ENCODE data around the gene SEMA4C. TPM values are rescaled to one million over a fixed set of nuclear protein-coding genes. Genes with fewer than 3 reads are reported as not detected.

Gene SEMA4C
- total RNA-seq, 4 donors from 2014 or later = 3.6 to 23.9 (median 17.4) TPM

GRCh38 chr2:96847586-96847985 lies 22.3 kb downstream of the SEMA4C start:
- WGBS, 2 donors (ENCODE audit: low coverage in 1 of 2) = 80 to 92% methylated on average over 6 to 10 of the region's 10 CpGs
- no peak for DNase-seq
- intact Hi-C loops (cut with DNase I; ENCODE audit: low total_unique reads) (no loop called here), in situ Hi-C loops (cut with MboI; ENCODE audit: low pct_ligation_motif_present in 1 of 4, low pct_unique_long_range_greater_than_20kb in 1 of 4, low sequenced_read_pairs in 3 of 4) (loop anchor here in 1 of 4 donors (25.0 kb wide), 1 partner anchor 240 kb away; the partner anchor contains the start of gene FAHD2B)
- TF ChIP-seq EP300 (IDR thresholded peaks at IDR 0.05; ENCODE audit: low read depth) (no peak), CTCF (IDR thresholded peaks at IDR 0.05) (no peak), POLR2AphosphoS5 (IDR thresholded peaks at IDR 0.05) (no peak), POLR2A (IDR thresholded peaks at IDR 0.05) (no peak)
- H3K27ac ChIP-seq = no peak overlapping the region
- peaks cover 0 to 35% (median 14%) of the 10 kb centered on the region in 4 donors for H3K36me3 ChIP-seq
- H3K9me3 ChIP-seq = no peaks in the 10 kb centered on the region
- H3K4me3 ChIP-seq = no peak overlapping the region
- H3K4me1 ChIP-seq = no peaks in the 10 kb centered on the region
- H3K27me3 ChIP-seq = no peaks in the 10 kb centered on the region

- Histone ChIP-seq H3K9me3 (no peaks in the 10 kb centered on the region), H3K36me3 (peaks cover 0 to 32% (median 13%) of the 10 kb centered on the region in 4 donors), H3K4me1 (no peaks in the 10 kb centered on the region), H3K27ac (no peak overlapping the region), H3K4me3 (no peak overlapping the region), H3K27me3 (no peaks in the 10 kb centered on the region)
- in situ Hi-C loops (cut with MboI; ENCODE audit: low pct_ligation_motif_present in 1 of 4, low pct_unique_long_range_greater_than_20kb in 1 of 4, low sequenced_read_pairs in 3 of 4) (loop anchor here in 1 of 4 donors (25.0 kb wide), 1 partner anchor 240 kb away; the partner anchor contains the start of gene FAHD2B), intact Hi-C loops (cut with DNase I; ENCODE audit: low total_unique reads) (no loop called here)
- TF ChIP-seq EP300 (IDR thresholded peaks at IDR 0.05; ENCODE audit: low read depth) (no peak), CTCF (IDR thresholded peaks at IDR 0.05) (no peak), POLR2A (IDR thresholded peaks at IDR 0.05) (no peak), POLR2AphosphoS5 (IDR thresholded peaks at IDR 0.05) (no peak)
- no peak for DNase-seq
- 93 to 100% methylated on average over 1 to 5 of the region's 5 CpGs for WGBS, 2 donors (ENCODE audit: low coverage in 1 of 2)
Observed at GRCh38 chr2:96846825-96847224, 23.1 kb downstream of the SEMA4C start.

GRCh38 chr2:96844405-96844808 lies 25.5 kb downstream of the SEMA4C start:
- intact Hi-C loops (cut with DNase I; ENCODE audit: low total_unique reads) (no loop called here), in situ Hi-C loops (cut with MboI; ENCODE audit: low pct_ligation_motif_present in 1 of 4, low pct_unique_long_range_greater_than_20kb in 1 of 4, low sequenced_read_pairs in 3 of 4) (loop anchor here in 1 of 4 donors (25.0 kb wide), 1 partner anchor 243 kb away; the partner anchor contains the start of gene FAHD2B)
- no peak overlapping the region for H3K4me3 ChIP-seq
- 91% methylated on average over 17 of the region's 17 CpGs; no CpG with 5 or more reads in 1 of the 2 donors for WGBS, 2 donors (ENCODE audit: low coverage in 1 of 2)
- H3K9me3 ChIP-seq = no peaks in the 10 kb centered on the region
- H3K36me3 ChIP-seq = peaks cover 0 to 11% (median 5%) of the 10 kb centered on the region in 4 donors
- peaks cover 0 to 5% (median 5%) of the 10 kb centered on the region in 4 donors for H3K4me1 ChIP-seq
- TF ChIP-seq CTCF (IDR thresholded peaks at IDR 0.05) (no peak), POLR2AphosphoS5 (IDR thresholded peaks at IDR 0.05) (no peak), EP300 (IDR thresholded peaks at IDR 0.05; ENCODE audit: low read depth) (no peak), POLR2A (IDR thresholded peaks at IDR 0.05) (no peak)
- no peaks in the 10 kb centered on the region for H3K27me3 ChIP-seq
- no peak for DNase-seq
- no peak overlapping the region for H3K27ac ChIP-seq

DNA sequence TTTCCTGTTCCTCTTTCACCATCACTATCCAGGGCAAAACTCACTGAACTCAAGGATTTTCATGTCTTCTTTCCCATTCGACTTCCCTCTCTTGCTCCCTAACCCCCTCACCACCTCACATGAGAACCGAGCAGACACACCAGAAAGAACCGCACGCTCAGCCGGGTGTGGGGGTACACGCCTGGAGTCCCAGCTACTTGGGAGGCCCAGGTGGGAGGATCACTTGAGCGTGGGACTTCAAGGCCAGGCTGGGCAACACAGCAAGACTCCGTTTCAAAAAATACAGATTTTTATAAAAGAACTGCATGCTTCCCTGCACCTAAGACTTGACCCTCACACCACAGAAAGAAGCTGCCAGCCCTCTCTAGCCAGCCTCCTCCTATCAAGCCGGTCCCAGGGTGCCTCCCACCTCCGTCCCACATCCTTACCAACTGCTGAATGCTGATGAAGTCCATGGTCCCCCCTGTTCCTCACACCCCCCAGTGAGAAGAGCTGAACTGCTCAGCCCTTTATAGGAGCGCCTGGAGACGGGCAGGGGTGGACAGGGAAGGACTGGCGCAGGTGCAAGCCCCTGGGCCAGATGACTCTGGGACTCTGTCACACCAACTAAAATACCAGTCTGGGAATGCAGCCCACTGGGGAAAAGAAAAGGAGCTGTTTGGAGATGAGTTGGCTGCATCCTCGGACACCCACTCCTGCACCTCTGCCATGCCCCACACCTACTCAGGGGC lies 26.2 kb downstream of the SEMA4C start, which contains the start of gene ANKRD23:
TSS of gene ANKRD23 (minus strand) at position 484 of the 731 bp plus-strand sequence. CDS start at position 455, 29 bp downstream.
- Histone ChIP-seq H3K9me3 (no peaks in the 10 kb centered on the region), H3K27me3 (no peaks in the 10 kb centered on the region), H3K27ac (no peak within 1 kb of the TSS), H3K36me3 (peaks cover 0 to 5% (median 2%) of the 10 kb centered on the region in 4 donors), H3K4me1 (peaks cover 4 to 12% (median 10%) of the 10 kb centered on the region in 4 donors), H3K4me3 (no peak within 1 kb of the TSS)
- in situ Hi-C loops (cut with MboI; ENCODE audit: low pct_ligation_motif_present in 1 of 4, low pct_unique_long_range_greater_than_20kb in 1 of 4, low sequenced_read_pairs in 3 of 4) (loop anchor here in 1 of 4 donors (25.0 kb wide), 1 partner anchor 244 kb away; the partner anchor contains the start of gene FAHD2B), intact Hi-C loops (cut with DNase I; ENCODE audit: low total_unique reads) (no loop called here)
- no peak for TF ChIP-seq POLR2AphosphoS5 (IDR thresholded peaks at IDR 0.05)
- TF ChIP-seq EP300 (IDR thresholded peaks at IDR 0.05; ENCODE audit: low read depth) = no peak
- TF ChIP-seq CTCF (IDR thresholded peaks at IDR 0.05) = no peak
- no peak for TF ChIP-seq POLR2A (IDR thresholded peaks at IDR 0.05)
- WGBS, 2 donors (ENCODE audit: low coverage in 1 of 2) = 83 to 93% methylated on average over 2 to 14 of the region's 14 CpGs
- DNase-seq = no peak

All from transverse colon (tissue), 4 donors.